Liver (tissue), 3 donors: ENCODE data around the gene SPP1.
A peak's percentile ranks its signal among the peaks of the same experiment; 100 is the strongest.

Source experiments
- GABPA ChIP-seq, 2 donors: IDR thresholded peaks in 1 of 2; conservative IDR thresholded peaks in 1 of 2; 2 replicates each; pipeline ENCODE4 v1.6.1; 2016; ENCODE audit warnings: antibody characterized with exemption in 2 of 2, mild to moderate bottlenecking in 1 of 2, moderate library complexity in 1 of 2
- RAD21 ChIP-seq, 2 donors: IDR thresholded peaks; 2 replicates each; pipeline ENCODE4 v1.6.1; 2016; ENCODE audit warnings: antibody characterized with exemption in 2 of 2, mild to moderate bottlenecking in 2 of 2
- SP1 ChIP-seq: IDR thresholded peaks from 2 replicates; pipeline ENCODE4 v1.6.1; 2018; ENCODE audit warnings: antibody characterized with exemption, mild to moderate bottlenecking
- YY1 ChIP-seq: IDR thresholded peaks from 2 replicates; pipeline ENCODE4 v1.6.1; 2016; ENCODE audit warnings: antibody characterized with exemption, mild to moderate bottlenecking
- TF ChIP-seq, protein P1 (sequence below): IDR thresholded peaks from 2 replicates; pipeline ENCODE4 v1.6.1; 2016; ENCODE audit warnings: antibody characterized with exemption, mild to moderate bottlenecking
- TF ChIP-seq, protein P2 (sequence below): IDR thresholded peaks from 2 replicates; pipeline ENCODE4 v1.6.1; 2016; ENCODE audit warnings: antibody characterized with exemption
- TF ChIP-seq, protein P3 (sequence below): fragments of 150-350 bp; IDR thresholded peaks from 2 replicates; pipeline ENCODE4 v1.5.1; 2017; ENCODE audit warnings: improper control_type of control experiment, low read depth, low read length; ENCODE audit not compliant: missing input control
- TF ChIP-seq, protein P4 (sequence below): IDR thresholded peaks from 2 replicates; pipeline ENCODE4 v1.6.1; 2016; ENCODE audit warnings: antibody characterized with exemption
- donor health status: healthy.
- donor health status: healthy.

DNA sequence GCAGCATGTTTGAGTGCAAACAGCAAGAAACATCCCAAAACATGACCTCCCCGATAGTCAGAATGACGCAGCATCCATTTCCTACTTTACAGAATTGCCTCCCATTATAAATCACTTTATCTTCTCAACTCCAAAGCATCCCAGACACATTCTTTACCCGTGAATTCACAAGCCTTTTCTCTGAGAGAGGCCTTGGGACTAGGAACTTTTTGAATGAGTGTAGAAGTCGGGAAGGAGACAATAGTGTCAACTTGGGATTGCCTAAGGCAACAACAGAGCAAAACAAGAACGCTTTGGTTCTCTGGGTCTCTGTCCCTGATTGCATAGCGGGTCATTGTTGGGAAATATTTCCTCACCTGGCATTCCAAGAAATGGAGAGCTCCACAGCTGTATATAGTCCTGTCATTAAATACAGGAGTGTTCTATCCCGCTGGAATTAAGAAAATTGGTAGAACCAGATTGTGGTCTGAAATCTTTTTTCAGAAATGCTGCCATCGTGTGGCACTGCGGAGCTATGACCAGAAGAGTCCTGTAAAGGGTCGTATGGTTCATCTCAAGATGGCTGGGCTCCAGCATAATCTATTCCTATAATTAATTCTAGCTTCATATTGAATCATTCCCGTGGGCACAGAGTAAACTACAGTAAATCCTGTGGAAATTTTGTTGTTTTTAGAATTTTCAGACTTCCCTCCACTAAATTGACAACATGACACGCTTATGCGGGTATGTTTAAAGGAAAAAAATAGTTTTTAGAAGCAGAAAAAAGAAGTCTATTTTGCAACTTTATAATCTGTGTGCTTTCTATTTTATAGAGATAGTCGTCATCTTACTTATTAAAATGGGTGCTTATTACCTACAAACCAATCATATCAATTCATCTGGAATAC, 2.0 kb upstream of the SPP1 start:
- no peak for TF ChIP-seq GABPA (IDR thresholded peaks at IDR 0.05 in 1 of 2, conservative IDR thresholded peaks at IDR 0.05 in 1 of 2)
- TF ChIP-seq, protein P1, sequence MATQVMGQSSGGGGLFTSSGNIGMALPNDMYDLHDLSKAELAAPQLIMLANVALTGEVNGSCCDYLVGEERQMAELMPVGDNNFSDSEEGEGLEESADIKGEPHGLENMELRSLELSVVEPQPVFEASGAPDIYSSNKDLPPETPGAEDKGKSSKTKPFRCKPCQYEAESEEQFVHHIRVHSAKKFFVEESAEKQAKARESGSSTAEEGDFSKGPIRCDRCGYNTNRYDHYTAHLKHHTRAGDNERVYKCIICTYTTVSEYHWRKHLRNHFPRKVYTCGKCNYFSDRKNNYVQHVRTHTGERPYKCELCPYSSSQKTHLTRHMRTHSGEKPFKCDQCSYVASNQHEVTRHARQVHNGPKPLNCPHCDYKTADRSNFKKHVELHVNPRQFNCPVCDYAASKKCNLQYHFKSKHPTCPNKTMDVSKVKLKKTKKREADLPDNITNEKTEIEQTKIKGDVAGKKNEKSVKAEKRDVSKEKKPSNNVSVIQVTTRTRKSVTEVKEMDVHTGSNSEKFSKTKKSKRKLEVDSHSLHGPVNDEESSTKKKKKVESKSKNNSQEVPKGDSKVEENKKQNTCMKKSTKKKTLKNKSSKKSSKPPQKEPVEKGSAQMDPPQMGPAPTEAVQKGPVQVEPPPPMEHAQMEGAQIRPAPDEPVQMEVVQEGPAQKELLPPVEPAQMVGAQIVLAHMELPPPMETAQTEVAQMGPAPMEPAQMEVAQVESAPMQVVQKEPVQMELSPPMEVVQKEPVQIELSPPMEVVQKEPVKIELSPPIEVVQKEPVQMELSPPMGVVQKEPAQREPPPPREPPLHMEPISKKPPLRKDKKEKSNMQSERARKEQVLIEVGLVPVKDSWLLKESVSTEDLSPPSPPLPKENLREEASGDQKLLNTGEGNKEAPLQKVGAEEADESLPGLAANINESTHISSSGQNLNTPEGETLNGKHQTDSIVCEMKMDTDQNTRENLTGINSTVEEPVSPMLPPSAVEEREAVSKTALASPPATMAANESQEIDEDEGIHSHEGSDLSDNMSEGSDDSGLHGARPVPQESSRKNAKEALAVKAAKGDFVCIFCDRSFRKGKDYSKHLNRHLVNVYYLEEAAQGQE: no peak
- TF ChIP-seq, protein P2, sequence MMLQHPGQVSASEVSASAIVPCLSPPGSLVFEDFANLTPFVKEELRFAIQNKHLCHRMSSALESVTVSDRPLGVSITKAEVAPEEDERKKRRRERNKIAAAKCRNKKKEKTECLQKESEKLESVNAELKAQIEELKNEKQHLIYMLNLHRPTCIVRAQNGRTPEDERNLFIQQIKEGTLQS: no peak
- TF ChIP-seq, protein P3, sequence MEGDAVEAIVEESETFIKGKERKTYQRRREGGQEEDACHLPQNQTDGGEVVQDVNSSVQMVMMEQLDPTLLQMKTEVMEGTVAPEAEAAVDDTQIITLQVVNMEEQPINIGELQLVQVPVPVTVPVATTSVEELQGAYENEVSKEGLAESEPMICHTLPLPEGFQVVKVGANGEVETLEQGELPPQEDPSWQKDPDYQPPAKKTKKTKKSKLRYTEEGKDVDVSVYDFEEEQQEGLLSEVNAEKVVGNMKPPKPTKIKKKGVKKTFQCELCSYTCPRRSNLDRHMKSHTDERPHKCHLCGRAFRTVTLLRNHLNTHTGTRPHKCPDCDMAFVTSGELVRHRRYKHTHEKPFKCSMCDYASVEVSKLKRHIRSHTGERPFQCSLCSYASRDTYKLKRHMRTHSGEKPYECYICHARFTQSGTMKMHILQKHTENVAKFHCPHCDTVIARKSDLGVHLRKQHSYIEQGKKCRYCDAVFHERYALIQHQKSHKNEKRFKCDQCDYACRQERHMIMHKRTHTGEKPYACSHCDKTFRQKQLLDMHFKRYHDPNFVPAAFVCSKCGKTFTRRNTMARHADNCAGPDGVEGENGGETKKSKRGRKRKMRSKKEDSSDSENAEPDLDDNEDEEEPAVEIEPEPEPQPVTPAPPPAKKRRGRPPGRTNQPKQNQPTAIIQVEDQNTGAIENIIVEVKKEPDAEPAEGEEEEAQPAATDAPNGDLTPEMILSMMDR: peak; percentile 89
- peak; percentile 86 to 92 for TF ChIP-seq RAD21 (IDR thresholded peaks at IDR 0.05)
- TF ChIP-seq YY1: no peak
- no peak for TF ChIP-seq SP1
- TF ChIP-seq, protein P4, sequence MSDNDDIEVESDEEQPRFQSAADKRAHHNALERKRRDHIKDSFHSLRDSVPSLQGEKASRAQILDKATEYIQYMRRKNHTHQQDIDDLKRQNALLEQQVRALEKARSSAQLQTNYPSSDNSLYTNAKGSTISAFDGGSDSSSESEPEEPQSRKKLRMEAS: no peak
